ENCODE measurements around the gene C1orf141. TPM values are rescaled to one million over a fixed set of nuclear protein-coding genes. Genes with fewer than 3 reads are reported as not detected.

Gene C1orf141
- polyA plus RNA-seq, 3 donors = not detected

GRCh38 chr1:67062412-67062811, 72.4 kb downstream of the C1orf141 start:
- H3K4me2 ChIP-seq (replicated peaks; ENCODE audit: extremely low read depth, low read length, poor library complexity, severe bottlenecking) = no peak overlapping the region
- no peak overlapping the region for H3K27ac ChIP-seq (ENCODE audit: low read depth in 1 of 2, low read length in 2 of 2)
- no peaks in the 10 kb centered on the region for H4K20me1 ChIP-seq (ENCODE audit: insufficient read depth, low read length)
- Mint-ChIP-seq H3K4me3 (no peak overlapping the region), H3K36me3 (no peaks in the 10 kb centered on the region), H3K4me1 (no peaks in the 10 kb centered on the region), H3K27ac (no peak overlapping the region), H3K27me3 (ENCODE audit: low read depth in 3 of 3) (peaks cover 0 to 4% (median 2%) of the 10 kb centered on the region in 3 donors), H3K9me3 (peaks cover 6 to 11% (median 8%) of the 10 kb centered on the region in 7 donors)
- intact Hi-C loops (cut with micrococcal nuclease) = no loop called here
- no CpG with 5 or more reads among the region's 1 CpG for WGBS (ENCODE audit: insufficient coverage)
- H3K27me3 ChIP-seq (ENCODE audit: control insufficient read depth in 2 of 2, insufficient read depth in 2 of 2, low read length in 2 of 2) = no peaks in the 10 kb centered on the region
- H2AFZ ChIP-seq (ENCODE audit: insufficient read depth, low read depth, low read length, poor library complexity, severe bottlenecking) = no peak overlapping the region
- TF ChIP-seq CTCF (IDR thresholded peaks at IDR 0.05) = no peak
- H3K9ac ChIP-seq (ENCODE audit: insufficient read depth, low read length, poor library complexity, severe bottlenecking) = no peak overlapping the region
- H3K4me1 ChIP-seq (ENCODE audit: control insufficient read depth in 1 of 2, insufficient read depth in 2 of 2, low read length in 2 of 2) = no peaks in the 10 kb centered on the region
- H3K79me2 ChIP-seq (ENCODE audit: insufficient read depth, low read length) = no peaks in the 10 kb centered on the region
- H3K36me3 ChIP-seq (replicated peaks in 1 of 2; ENCODE audit: control insufficient read depth in 1 of 2, insufficient read depth in 2 of 2, low read length in 2 of 2) = no peaks in the 10 kb centered on the region
- H3K4me3 ChIP-seq (replicated peaks in 1 of 3; ENCODE audit: low read depth in 2 of 3, low read length in 3 of 3) = no peak overlapping the region
- peaks cover 4 to 8% of the 10 kb centered on the region in 2 donors for H3K9me3 ChIP-seq (replicated peaks in 1 of 2; ENCODE audit: control insufficient read depth in 1 of 2, insufficient read depth in 1 of 2, low read length in 2 of 2)
- DNase-seq = no peak

- H3K27ac Mint-ChIP-seq = no peak overlapping the region
- no peaks in the 10 kb centered on the region for H3K36me3 Mint-ChIP-seq
- no CpG with 5 or more reads among the region's 2 CpGs for WGBS (ENCODE audit: insufficient coverage)
- no peaks in the 10 kb centered on the region for H3K9me3 ChIP-seq (replicated peaks in 1 of 2; ENCODE audit: control insufficient read depth in 1 of 2, insufficient read depth in 1 of 2, low read length in 2 of 2)
- no peaks in the 10 kb centered on the region for H3K4me1 ChIP-seq (ENCODE audit: control insufficient read depth in 1 of 2, insufficient read depth in 2 of 2, low read length in 2 of 2)
- H3K9me3 Mint-ChIP-seq = peaks cover 0 to 2% (median 0%) of the 10 kb centered on the region in 7 donors
- H3K79me2 ChIP-seq (ENCODE audit: insufficient read depth, low read length) = no peaks in the 10 kb centered on the region
- intact Hi-C loops (cut with micrococcal nuclease) = no loop called here
- no peak overlapping the region for H3K9ac ChIP-seq (ENCODE audit: insufficient read depth, low read length, poor library complexity, severe bottlenecking)
- no peaks in the 10 kb centered on the region for H3K4me1 Mint-ChIP-seq
- peaks cover 0 to 4% (median 2%) of the 10 kb centered on the region in 3 donors for H3K27me3 Mint-ChIP-seq (ENCODE audit: low read depth in 3 of 3)
- no peaks in the 10 kb centered on the region for H4K20me1 ChIP-seq (ENCODE audit: insufficient read depth, low read length)
- TF ChIP-seq CTCF (IDR thresholded peaks at IDR 0.05) = no peak
- H3K27ac ChIP-seq (ENCODE audit: low read depth in 1 of 2, low read length in 2 of 2) = no peak overlapping the region
- no peak overlapping the region for H3K4me2 ChIP-seq (replicated peaks; ENCODE audit: extremely low read depth, low read length, poor library complexity, severe bottlenecking)
- H3K4me3 ChIP-seq (replicated peaks in 1 of 3; ENCODE audit: low read depth in 2 of 3, low read length in 3 of 3) = no peak overlapping the region
- DNase-seq = no peak
- H3K4me3 Mint-ChIP-seq = no peak overlapping the region
- no peaks in the 10 kb centered on the region for H3K36me3 ChIP-seq (replicated peaks in 1 of 2; ENCODE audit: control insufficient read depth in 1 of 2, insufficient read depth in 2 of 2, low read length in 2 of 2)
- no peaks in the 10 kb centered on the region for H3K27me3 ChIP-seq (ENCODE audit: control insufficient read depth in 2 of 2, insufficient read depth in 2 of 2, low read length in 2 of 2)
- H2AFZ ChIP-seq (ENCODE audit: insufficient read depth, low read depth, low read length, poor library complexity, severe bottlenecking) = no peak overlapping the region
These were observed 73.5 kb downstream of the C1orf141 start for GRCh38 chr1:67061266-67061665.
